Natural killer cell (primary cell): ENCODE measurements around the gene SMIM38. TPM values are rescaled to one million over a fixed set of nuclear protein-coding genes. Genes with fewer than 3 reads are reported as not detected.
"Not testable (repeated sequence)": the region's sequence is repeated elsewhere in the genome, so short reads cannot be mapped to it uniquely, and the experiment has no call there.

Experiments
- ATAC-seq, 3 donors: fragments of 150-1000 bp in 2 of 3; fragments of 200-7000 bp in 1 of 3; cut with Tn5 transposase; 1 replicate in 1 of 3; 2 replicates in 2 of 3; pipeline ENCODE4 v1.10.0; 2021; ENCODE audit warnings: mild to moderate bottlenecking in 2 of 3, moderate library complexity in 2 of 3
- DNase-seq, 2 donors: peaks; one replicate each; pipeline versions ENCODE4 v3.0.0 to v3.0.0-alpha.2; 2013 to 2021; ENCODE audit warnings: mixed read lengths in 1 of 2
- H3K27ac ChIP-seq: one replicate; pipeline ENCODE4 v1.5.1; 2013; ENCODE audit warnings: mild to moderate bottlenecking, low read length
- H3K27me3 ChIP-seq: one replicate; pipeline ENCODE4 v1.6.1; 2013; ENCODE audit warnings: low read length; ENCODE audit not compliant: control insufficient read depth, insufficient read depth
- H3K36me3 ChIP-seq: one replicate; pipeline ENCODE4 v1.6.1; 2013; ENCODE audit warnings: low read length; ENCODE audit not compliant: control insufficient read depth, insufficient read depth
- H3K4me1 ChIP-seq: one replicate; pipeline ENCODE4 v1.6.1; 2013; ENCODE audit warnings: low read length; ENCODE audit not compliant: control insufficient read depth, insufficient read depth
- H3K4me3 ChIP-seq: one replicate; pipeline ENCODE4 v1.5.1; 2013; ENCODE audit warnings: low read length
- H3K9me3 ChIP-seq: one replicate; pipeline ENCODE4 v1.6.1; 2013; ENCODE audit warnings: low read length; ENCODE audit not compliant: control insufficient read depth, insufficient read depth
- H3K27ac Mint-ChIP-seq, 2 donors: one replicate each; pipeline ENCODE4 v1.8.0; 2022; ENCODE audit warnings: mild to moderate bottlenecking in 2 of 2, mixed read lengths in 2 of 2, moderate library complexity in 1 of 2
- H3K27me3 Mint-ChIP-seq, 2 donors: one replicate each; pipeline ENCODE4 v1.8.0; 2022; ENCODE audit warnings: low read depth in 2 of 2, mixed read lengths in 2 of 2
- H3K36me3 Mint-ChIP-seq: one replicate; pipeline ENCODE4 v1.8.0; 2022; ENCODE audit warnings: mixed read lengths
- H3K4me1 Mint-ChIP-seq, 2 donors: one replicate each; pipeline ENCODE4 v1.8.0; 2022; ENCODE audit warnings: mixed read lengths in 2 of 2
- H3K4me3 Mint-ChIP-seq: one replicate; pipeline ENCODE4 v1.8.0; 2022; ENCODE audit warnings: mild to moderate bottlenecking, moderate library complexity, mixed read lengths
- H3K9me3 Mint-ChIP-seq, 2 donors: one replicate each; pipeline ENCODE4 v1.8.0; 2022; ENCODE audit warnings: mixed read lengths in 2 of 2
- CTCF ChIP-seq: fragments of 200-600 bp; IDR thresholded peaks from one replicate; pipeline ENCODE4 v1.8.0; 2022; ENCODE audit warnings: antibody characterized with exemption
- WGBS: methylation state at CpG from one replicate; pipeline ENCODE4 v1.1.7; 2013; ENCODE audit warnings: missing lambda C conversion rate; ENCODE audit not compliant: insufficient coverage; 5-methylcytosine and 5-hydroxymethylcytosine counted together
- intact Hi-C: fragments of 100-400 bp; cut with micrococcal nuclease; formaldehyde crosslinking; loops from one replicate; pipeline ENCODE4 v1.14.2; 2022
- total RNA-seq, 4 donors: library from RNA; stranded (reverse); fragments of 120-200 nt in 1 of 4; gene quantifications; one replicate each; pipeline versions ENCODE4 v1.2.3 to v1.2.4, GENCODE V29; 2013 to 2022

The SMIM38 gene
- total RNA-seq, 3 donors from 2014 or later (not counting 1 experiment from before 2014, with no cell fraction given): 0.23 to 0.42 (median 0.40) TPM

- no peaks in the 10 kb centered on the region for H3K4me1 ChIP-seq
Observed at GRCh38 chr11:69136471-69136870, 19.3 kb upstream of the SMIM38 start.

GRCh38 chr11:69137151-69137844 is 18.4 kb upstream of the SMIM38 start:
- ATAC-seq (no peak), DNase-seq (no peak)

More at GRCh38 chr11:69136471-69136870, 19.3 kb upstream of the SMIM38 start:
- H3K9me3 ChIP-seq: no peaks in the 10 kb centered on the region
- H3K27me3 Mint-ChIP-seq: peaks cover 0 to under 1% of the 10 kb centered on the region in 2 donors
- H3K9me3 Mint-ChIP-seq: no peaks in the 10 kb centered on the region
- no peaks in the 10 kb centered on the region for H3K36me3 Mint-ChIP-seq
- H3K27ac Mint-ChIP-seq: no peak overlapping the region
- no peak overlapping the region for H3K4me3 ChIP-seq
- H3K4me3 Mint-ChIP-seq: no peak overlapping the region
- H3K36me3 ChIP-seq: no peaks in the 10 kb centered on the region
- DNase-seq (no peak), ATAC-seq (no peak)
- no peaks in the 10 kb centered on the region for H3K4me1 Mint-ChIP-seq
- no peaks in the 10 kb centered on the region for H3K27me3 ChIP-seq
- TF ChIP-seq CTCF: no peak
- intact Hi-C loops: no loop called here
- H3K27ac ChIP-seq: no peak overlapping the region
- WGBS: 91% methylated on average over 9 of the region's 9 CpGs

GRCh38 chr11:69138265-69138664 is 17.5 kb upstream of the SMIM38 start:
- no peaks in the 10 kb centered on the region for H3K27me3 ChIP-seq
- H3K27ac ChIP-seq: no peak overlapping the region
- intact Hi-C loops: no loop called here
- H3K27me3 Mint-ChIP-seq: peaks cover 0 to 4% of the 10 kb centered on the region in 2 donors
- no peaks in the 10 kb centered on the region for H3K9me3 ChIP-seq
- no peak overlapping the region for H3K4me3 Mint-ChIP-seq
- no peak for DNase-seq
- no peak for TF ChIP-seq CTCF
- H3K36me3 ChIP-seq: no peaks in the 10 kb centered on the region
- no peak overlapping the region for H3K4me3 ChIP-seq
- H3K9me3 Mint-ChIP-seq: no peaks in the 10 kb centered on the region
- no peaks in the 10 kb centered on the region for H3K4me1 Mint-ChIP-seq
- 88% methylated on average over 3 of the region's 3 CpGs for WGBS
- no peak overlapping the region for H3K27ac Mint-ChIP-seq
- H3K36me3 Mint-ChIP-seq: no peaks in the 10 kb centered on the region
- no peak for ATAC-seq
- H3K4me1 ChIP-seq: no peaks in the 10 kb centered on the region

More at GRCh38 chr11:69137151-69137844, 18.4 kb upstream of the SMIM38 start:
- no peak overlapping the region for H3K4me3 Mint-ChIP-seq
- no peak for TF ChIP-seq CTCF
- H3K27ac Mint-ChIP-seq: no peak overlapping the region
- no peaks in the 10 kb centered on the region for H3K9me3 Mint-ChIP-seq
- WGBS: 89% methylated on average over 8 of the region's 8 CpGs
- H3K4me3 ChIP-seq: no peak overlapping the region
- H3K4me1 Mint-ChIP-seq: no peaks in the 10 kb centered on the region
- H3K36me3 Mint-ChIP-seq: no peaks in the 10 kb centered on the region
- peaks cover 0 to 4% of the 10 kb centered on the region in 2 donors for H3K27me3 Mint-ChIP-seq
- H3K4me1 ChIP-seq: no peaks in the 10 kb centered on the region
- no peaks in the 10 kb centered on the region for H3K27me3 ChIP-seq
- H3K9me3 ChIP-seq: no peaks in the 10 kb centered on the region
- no peaks in the 10 kb centered on the region for H3K36me3 ChIP-seq
- H3K27ac ChIP-seq: no peak overlapping the region
- intact Hi-C loops: no loop called here

GRCh38 chr11:69140161-69140560 is 15.6 kb upstream of the SMIM38 start:
- H3K4me1 Mint-ChIP-seq, H3K27ac Mint-ChIP-seq, H3K27me3 Mint-ChIP-seq, H3K36me3 Mint-ChIP-seq, H3K27me3 ChIP-seq, H3K9me3 Mint-ChIP-seq, H3K4me3 Mint-ChIP-seq, H3K4me3 ChIP-seq, H3K36me3 ChIP-seq, DNase-seq, intact Hi-C loops, H3K4me1 ChIP-seq, H3K9me3 ChIP-seq, ATAC-seq, H3K27ac ChIP-seq: not testable (repeated sequence)
- 97% methylated on average over 7 of the region's 7 CpGs for WGBS
